ENCODE measurements around the gene PPIP5K2. TPM values are rescaled to one million over a fixed set of nuclear protein-coding genes. Genes with fewer than 3 reads are reported as not detected.
A peak's percentile ranks its signal among the peaks of the same experiment; 100 is the strongest.
"Not testable (repeated sequence)": the region's sequence is repeated elsewhere in the genome, so short reads cannot be mapped to it uniquely, and the experiment has no call there.

Gene PPIP5K2
- polyA plus RNA-seq, 3 donors, result 23.1 to 66.0 (median 41.1) TPM

DNA sequence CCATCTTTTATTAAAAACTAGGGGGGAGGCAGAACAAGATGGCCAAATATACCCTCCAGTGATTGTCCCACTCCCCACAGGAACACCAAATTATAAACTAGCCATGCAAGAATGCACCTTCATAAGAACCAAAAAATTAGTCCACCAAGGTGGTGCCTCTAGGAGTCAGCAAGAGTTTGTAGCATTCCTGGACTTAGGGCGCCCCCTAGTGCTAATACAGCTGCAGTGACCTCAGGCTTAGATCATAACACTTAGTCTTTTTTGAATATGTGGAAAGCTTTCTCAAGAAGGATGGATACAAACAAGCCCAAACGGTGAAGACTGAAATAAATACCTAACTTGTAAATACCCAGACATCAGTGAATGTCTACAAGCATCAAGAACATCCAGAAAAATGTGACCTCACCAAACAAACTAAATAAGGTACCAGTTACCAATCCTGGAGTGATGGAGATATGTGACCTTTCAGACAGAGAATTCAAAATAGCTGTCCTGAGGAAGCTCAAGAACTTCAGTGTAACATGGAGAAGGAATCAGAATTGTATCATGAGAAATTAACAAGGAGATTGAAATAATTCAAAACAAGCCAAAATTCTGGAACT is 19.3 kb downstream of the PPIP5K2 start:
- Histone ChIP-seq H4K20me1 (ENCODE audit: insufficient read depth, low read length) (no peaks in the 10 kb centered on the region), H3K36me3 (replicated peaks in 1 of 2; ENCODE audit: control insufficient read depth in 1 of 2, insufficient read depth in 2 of 2, low read length in 2 of 2) (peaks cover 26 to 75% of the 10 kb centered on the region in 2 donors), H3K79me2 (ENCODE audit: insufficient read depth, low read length) (no peaks in the 10 kb centered on the region), H3K9me3 (replicated peaks in 1 of 2; ENCODE audit: control insufficient read depth in 1 of 2, insufficient read depth in 1 of 2, low read length in 2 of 2) (peaks cover 0 to 9% of the 10 kb centered on the region in 2 donors), H3K4me2 (replicated peaks; ENCODE audit: extremely low read depth, low read length, poor library complexity, severe bottlenecking) (no peak overlapping the region), H2AFZ (ENCODE audit: insufficient read depth, low read depth, low read length, poor library complexity, severe bottlenecking) (no peak overlapping the region), H3K27me3 (ENCODE audit: control insufficient read depth in 2 of 2, insufficient read depth in 2 of 2, low read length in 2 of 2) (no peaks in the 10 kb centered on the region), H3K9ac (ENCODE audit: insufficient read depth, low read length, poor library complexity, severe bottlenecking) (no peak overlapping the region), H3K27ac (ENCODE audit: low read depth in 1 of 2, low read length in 2 of 2) (no peak overlapping the region), H3K4me3 (replicated peaks in 1 of 3; ENCODE audit: low read depth in 2 of 3, low read length in 3 of 3) (no peak overlapping the region), H3K4me1 (ENCODE audit: control insufficient read depth in 1 of 2, insufficient read depth in 2 of 2, low read length in 2 of 2) (no peaks in the 10 kb centered on the region)
- intact Hi-C loops (cut with micrococcal nuclease), result no loop called here
- peak; percentile 59 to 78 (median 73) for DNase-seq
- H3K4me3 Mint-ChIP-seq, result no peak overlapping the region
- WGBS (ENCODE audit: insufficient coverage), result no CpG with 5 or more reads among the region's 2 CpGs
- H3K4me1 Mint-ChIP-seq, result peaks cover 4% of the 10 kb centered on the region
- H3K27ac Mint-ChIP-seq, result no peak overlapping the region
- peak; percentile 96 for TF ChIP-seq CTCF (IDR thresholded peaks at IDR 0.05)
- H3K36me3 Mint-ChIP-seq, result peaks cover 36 to 58% of the 10 kb centered on the region in 2 donors
- H3K27me3 Mint-ChIP-seq (ENCODE audit: low read depth in 3 of 3), result no peaks in the 10 kb centered on the region
- peaks cover 5 to 10% (median 8%) of the 10 kb centered on the region in 7 donors for H3K9me3 Mint-ChIP-seq

DNA sequence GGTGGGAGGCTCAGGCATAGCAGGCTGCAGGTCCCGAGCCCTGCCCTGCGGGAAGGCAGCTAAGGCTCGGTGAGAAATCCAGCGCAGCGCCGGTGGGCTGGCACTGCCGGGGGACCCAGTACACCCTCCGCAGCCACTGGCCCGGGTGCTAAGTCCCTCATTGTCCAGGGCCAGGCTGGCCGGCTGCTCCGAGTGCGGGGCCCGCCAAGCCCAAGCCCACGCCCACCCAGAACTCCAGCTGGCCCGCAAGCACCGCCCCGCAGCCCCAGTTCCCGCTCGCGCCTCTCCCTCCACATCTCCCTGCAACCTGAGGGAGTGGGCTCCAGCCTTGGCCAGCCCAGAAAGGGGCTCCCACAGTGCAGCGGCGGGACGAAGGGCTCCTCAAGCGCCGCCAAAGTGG is 22.0 kb downstream of the PPIP5K2 start:
- H3K9me3 Mint-ChIP-seq; H3K4me3 ChIP-seq (replicated peaks in 1 of 3; ENCODE audit: low read depth in 2 of 3, low read length in 3 of 3); H3K27me3 Mint-ChIP-seq (ENCODE audit: low read depth in 3 of 3); H3K27ac Mint-ChIP-seq; H3K4me3 Mint-ChIP-seq; H2AFZ ChIP-seq (ENCODE audit: insufficient read depth, low read depth, low read length, poor library complexity, severe bottlenecking); H3K9ac ChIP-seq (ENCODE audit: insufficient read depth, low read length, poor library complexity, severe bottlenecking); intact Hi-C loops (cut with micrococcal nuclease); H3K79me2 ChIP-seq (ENCODE audit: insufficient read depth, low read length); H3K27me3 ChIP-seq (ENCODE audit: control insufficient read depth in 2 of 2, insufficient read depth in 2 of 2, low read length in 2 of 2); H3K4me2 ChIP-seq (replicated peaks; ENCODE audit: extremely low read depth, low read length, poor library complexity, severe bottlenecking); H3K9me3 ChIP-seq (replicated peaks in 1 of 2; ENCODE audit: control insufficient read depth in 1 of 2, insufficient read depth in 1 of 2, low read length in 2 of 2); H3K27ac ChIP-seq (ENCODE audit: low read depth in 1 of 2, low read length in 2 of 2); DNase-seq; H4K20me1 ChIP-seq (ENCODE audit: insufficient read depth, low read length): not testable (repeated sequence)
- H3K4me1 ChIP-seq (ENCODE audit: control insufficient read depth in 1 of 2, insufficient read depth in 2 of 2, low read length in 2 of 2), result peaks cover 3 to 11% of the 10 kb centered on the region in 2 donors
- H3K36me3 Mint-ChIP-seq, result peaks cover 31 to 41% of the 10 kb centered on the region in 2 donors
- over 99% methylated on average over 21 of the region's 25 CpGs for WGBS (ENCODE audit: insufficient coverage)
- peaks cover 18 to 52% of the 10 kb centered on the region in 2 donors for H3K36me3 ChIP-seq (replicated peaks in 1 of 2; ENCODE audit: control insufficient read depth in 1 of 2, insufficient read depth in 2 of 2, low read length in 2 of 2)
- peaks cover 15% of the 10 kb centered on the region for H3K4me1 Mint-ChIP-seq
